Pericardium fibroblast (primary cell): ENCODE results near the gene ELP5. TPM values are rescaled to one million over a fixed set of nuclear protein-coding genes. Genes with fewer than 3 reads are reported as not detected.

Experiments
- total RNA-seq: library from RNA; depleted of rRNA; stranded (reverse); fragments of >200 nt; gene quantifications from 2 replicates; pipeline ENCODE4 v1.2.3, GENCODE V29; 2015

Gene ELP5, protein sequence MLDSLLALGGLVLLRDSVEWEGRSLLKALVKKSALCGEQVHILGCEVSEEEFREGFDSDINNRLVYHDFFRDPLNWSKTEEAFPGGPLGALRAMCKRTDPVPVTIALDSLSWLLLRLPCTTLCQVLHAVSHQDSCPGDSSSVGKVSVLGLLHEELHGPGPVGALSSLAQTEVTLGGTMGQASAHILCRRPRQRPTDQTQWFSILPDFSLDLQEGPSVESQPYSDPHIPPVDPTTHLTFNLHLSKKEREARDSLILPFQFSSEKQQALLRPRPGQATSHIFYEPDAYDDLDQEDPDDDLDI
- 24.4 and 27.7 TPM in 2 replicates for total RNA-seq

DNA sequence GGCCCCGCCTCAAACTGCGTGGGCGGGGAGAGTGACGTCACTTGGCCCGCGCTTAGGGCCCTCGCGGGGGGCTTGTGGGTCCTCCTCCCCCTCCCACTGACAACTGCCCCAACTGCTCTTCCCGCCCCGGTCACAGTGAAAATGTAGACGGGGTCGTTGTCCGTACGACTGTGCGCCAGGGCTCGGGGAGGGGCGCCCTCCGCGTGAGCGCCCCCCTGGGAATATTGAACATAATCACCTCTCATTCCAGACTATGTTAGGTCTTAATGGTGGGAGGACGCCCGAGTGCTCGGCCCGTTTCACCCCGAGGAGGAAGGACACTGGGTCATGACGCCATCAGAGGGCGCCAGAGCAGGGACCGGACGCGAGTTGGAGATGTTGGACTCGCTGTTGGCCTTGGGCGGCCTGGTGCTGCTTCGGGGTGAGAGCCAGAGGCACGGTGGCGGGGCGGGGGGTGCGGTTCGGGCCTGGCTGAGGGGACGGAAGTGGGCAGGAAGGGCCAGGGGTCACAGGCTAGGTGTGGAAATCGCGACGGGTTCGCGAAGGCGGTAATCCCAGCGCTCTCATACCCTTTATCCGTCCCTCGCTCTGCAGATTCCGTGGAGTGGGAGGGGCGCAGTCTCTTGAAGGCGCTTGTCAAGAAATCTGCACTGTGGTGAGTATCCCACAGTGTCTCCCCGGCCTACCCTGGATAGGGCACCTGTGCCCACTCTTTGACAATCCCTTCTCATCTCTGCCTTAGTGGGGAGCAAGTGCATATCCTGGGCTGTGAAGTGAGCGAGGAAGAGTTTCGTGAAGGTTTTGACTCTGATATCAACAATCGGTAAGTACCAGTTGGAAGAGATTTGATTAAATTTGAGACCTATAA is at the start of gene ELP5:
Gene ELP5, plus strand, starts transcription at position 40 of the 868 bp plus-strand sequence. Its CDS starts 336 bp downstream, at position 376.

DNA sequence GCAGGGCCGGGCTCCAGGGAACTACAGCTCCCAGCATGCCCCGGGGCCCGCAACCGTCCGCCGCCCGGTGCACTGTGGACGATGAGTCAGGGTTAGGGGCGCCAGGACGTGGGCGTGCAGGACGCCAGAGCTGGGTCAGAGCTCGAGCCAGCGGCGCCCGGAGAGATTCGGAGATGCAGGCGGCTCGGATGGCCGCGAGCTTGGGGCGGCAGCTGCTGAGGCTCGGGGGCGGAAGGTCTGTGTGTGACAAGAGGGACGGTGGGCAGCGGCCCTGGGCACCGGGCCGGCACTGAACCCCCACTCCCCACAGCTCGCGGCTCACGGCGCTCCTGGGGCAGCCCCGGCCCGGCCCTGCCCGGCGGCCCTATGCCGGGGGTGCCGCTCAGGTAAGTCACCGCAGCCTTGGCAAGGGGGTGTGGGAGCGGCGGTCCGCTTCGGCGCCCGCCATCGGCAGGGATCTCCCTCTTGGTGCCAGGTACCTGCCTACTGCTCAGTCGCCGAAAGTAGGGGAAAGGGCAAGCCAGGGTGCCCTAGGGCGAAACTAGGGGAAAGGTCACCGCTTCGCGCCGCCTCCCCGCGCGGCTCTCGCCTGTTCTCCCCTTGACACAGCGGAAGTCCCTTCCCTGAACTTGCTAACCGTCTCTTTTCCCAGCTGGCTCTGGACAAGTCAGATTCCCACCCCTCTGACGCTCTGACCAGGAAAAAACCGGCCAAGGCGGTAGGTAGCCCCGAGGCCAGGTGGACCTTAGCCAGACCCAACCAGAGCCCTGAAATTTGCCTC is 32.0 kb upstream of the ELP5 start, which contains the start of the genes ACADVL and DLG4:
Gene ACADVL, plus strand, starts transcription at position 127 of the 781 bp plus-strand sequence. Its CDS starts 47 bp downstream, at position 174.
Gene DLG4, minus strand, starts transcription at position 25 of the 781 bp plus-strand sequence.

GRCh38 chr17:7234083-7234951 is 17.7 kb upstream of the ELP5 start, which contains the start of gene DVL2:
DVL2 (minus strand) TSS chr17:7234517; CDS start chr17:7234262, 255 bp downstream.

GRCh38 chr17:7239091-7240027 is 12.7 kb upstream of the ELP5 start, which contains the start of gene PHF23:
PHF23 (minus strand) TSS chr17:7239457; CDS start chr17:7239279, 178 bp downstream.

GRCh38 chr17:7241783-7242716 is 10.0 kb upstream of the ELP5 start, which contains the start of gene GABARAP:
GABARAP (minus strand) TSS chr17:7242449; CDS start chr17:7242330, 119 bp downstream.

DNA sequence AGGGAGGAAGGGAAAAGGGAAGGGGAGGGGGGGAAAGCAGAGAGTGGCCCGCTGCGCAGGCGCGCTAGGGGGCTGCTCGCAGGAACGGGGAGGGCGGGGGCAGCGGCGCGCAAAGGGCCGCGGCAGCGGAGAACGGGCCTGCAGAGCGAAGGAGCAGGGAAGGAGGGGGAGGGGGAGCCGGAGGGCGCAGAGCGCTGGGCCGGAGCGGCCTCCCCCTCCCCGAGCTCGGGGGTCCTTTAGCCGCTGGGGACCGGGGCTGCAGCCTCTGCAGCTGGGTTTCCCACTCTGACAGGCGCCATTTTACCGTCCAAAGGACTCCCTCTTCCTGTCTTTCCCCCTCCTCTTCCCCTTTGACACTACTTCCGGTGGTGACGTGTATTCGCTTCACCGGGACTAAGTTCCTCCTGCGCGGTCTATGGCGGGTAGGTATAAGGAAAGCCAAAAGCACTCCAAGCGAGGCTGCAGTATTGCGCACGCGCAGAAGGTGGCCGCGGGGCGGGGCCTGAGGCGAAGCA is 297 bp upstream of the ELP5 start, which contains the start of gene CTDNEP1:
Gene CTDNEP1, minus strand, starts transcription at position 74 of the 515 bp plus-strand sequence. CDS start 438 bp downstream, outside the sequence.

GRCh38 chr17:7262192-7262934 is 10.3 kb downstream of the ELP5 start, which contains the start of gene CLDN7:
CLDN7 (minus strand) TSS chr17:7262478; CDS start chr17:7262043, 435 bp downstream.

GRCh38 chr17:7281074-7281952 is 29.3 kb downstream of the ELP5 start, which contains the start of gene SLC2A4:
SLC2A4 (plus strand) TSS chr17:7281718; CDS start chr17:7281935, 217 bp downstream.

DNA sequence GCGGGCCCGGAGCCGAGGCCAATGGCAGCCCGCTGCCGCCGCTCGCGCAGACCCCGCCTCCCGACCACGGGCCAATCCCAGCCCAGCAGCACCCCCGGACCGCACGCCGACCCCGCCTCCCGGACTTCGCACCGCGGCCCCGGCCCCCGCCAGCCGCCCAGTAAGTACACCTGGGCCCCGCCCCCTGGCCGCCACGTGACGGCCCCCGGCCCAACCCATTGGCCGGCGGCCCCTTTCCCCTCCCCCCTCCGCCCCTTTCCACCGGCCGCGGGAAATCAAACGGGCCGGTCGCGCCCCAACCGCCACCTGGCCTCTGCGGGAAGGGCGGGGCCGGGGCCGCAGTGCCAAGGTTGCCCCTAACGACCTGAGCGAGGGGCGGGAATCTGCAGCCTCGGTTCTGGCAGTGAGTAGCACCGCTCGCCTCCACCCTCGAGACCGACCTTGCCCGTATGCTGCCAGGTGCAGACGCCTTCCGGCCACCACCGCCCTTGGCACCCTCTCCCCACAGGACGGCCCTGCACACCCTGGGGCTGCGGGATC is 42.7 kb downstream of the ELP5 start, which contains the start of gene YBX2:
Gene YBX2, minus strand, starts transcription at position 26 of the 540 bp plus-strand sequence. CDS start 139 bp downstream, outside the sequence.

GRCh38 chr17:7306911-7307685 is 55.1 kb downstream of the ELP5 start, which contains the start of gene EIF5A:
EIF5A (plus strand) TSS chr17:7307628; CDS start chr17:7309636, 2,008 bp downstream.

Other genes starting within 250 kb of the ELP5 start
- gene RNASEK, start 239.6 kb upstream of the ELP5 start, total RNA-seq: 263 and 289 TPM in 2 replicates
- 0.35 and 2.2 TPM in 2 replicates for gene BCL6B, start 229.2 kb upstream of the ELP5 start, total RNA-seq
- 0.17 and 1.2 TPM in 2 replicates for gene SLC16A13, start 216.2 kb upstream of the ELP5 start, total RNA-seq
- gene SLC16A11, start 208.1 kb upstream of the ELP5 start, total RNA-seq: 0.60 TPM in 1 of 2 replicates, not detected in the other
- gene CLEC10A, start 172.0 kb upstream of the ELP5 start, total RNA-seq: not detected in 2 replicates
- gene ASGR2, start 137.4 kb upstream of the ELP5 start, total RNA-seq: not detected in 2 replicates
- 0.35 and 0.85 TPM in 2 replicates for gene ASGR1, start 72.8 kb upstream of the ELP5 start, total RNA-seq
- gene DLG4, start 32.4 kb upstream of the ELP5 start, total RNA-seq: 8.5 and 13.6 TPM in 2 replicates
- gene ACADVL, start 32.3 kb upstream of the ELP5 start, total RNA-seq: 194 and 234 TPM in 2 replicates
- gene DVL2, start 17.7 kb upstream of the ELP5 start, total RNA-seq: 61.8 and 63.7 TPM in 2 replicates
- 37.1 and 52.7 TPM in 2 replicates for gene PHF23, start 12.8 kb upstream of the ELP5 start, total RNA-seq
- gene GABARAP, start 9.8 kb upstream of the ELP5 start, total RNA-seq: 916 and 1,059 TPM in 2 replicates
- gene CTDNEP1, start 481 bp upstream of the ELP5 start, total RNA-seq: 56.2 and 97.6 TPM in 2 replicates
- gene CLDN7, start 10.3 kb downstream of the ELP5 start, total RNA-seq: 0.17 and 1.3 TPM in 2 replicates
- 0.23 TPM in 1 of 2 replicates, not detected in the other for gene SLC2A4, start 29.5 kb downstream of the ELP5 start, total RNA-seq
- gene YBX2, start 42.4 kb downstream of the ELP5 start, total RNA-seq: 0.60 TPM in 1 of 2 replicates, not detected in the other
- gene EIF5A, start 55.4 kb downstream of the ELP5 start, total RNA-seq: 327 and 351 TPM in 2 replicates
- 65.2 and 92.2 TPM in 2 replicates for gene GPS2, start 63.1 kb downstream of the ELP5 start, total RNA-seq
- gene NEURL4, start 77.1 kb downstream of the ELP5 start, total RNA-seq: 8.9 and 13.0 TPM in 2 replicates
- 0.34 TPM in 1 of 2 replicates, not detected in the other for gene ACAP1, start 84.3 kb downstream of the ELP5 start, total RNA-seq
- gene KCTD11, start 99.9 kb downstream of the ELP5 start, total RNA-seq: 17.2 and 24.3 TPM in 2 replicates
- not detected in 2 replicates for gene TMEM95, start 102.9 kb downstream of the ELP5 start, total RNA-seq
- 0.09 and 0.47 TPM in 2 replicates for gene TNK1, start 128.9 kb downstream of the ELP5 start, total RNA-seq
- 45.7 and 72.9 TPM in 2 replicates for gene PLSCR3, start 142.3 kb downstream of the ELP5 start, total RNA-seq
- 83.2 and 132 TPM in 2 replicates for gene TMEM256, start 151.9 kb downstream of the ELP5 start, total RNA-seq
- 13.5 and 18.6 TPM in 2 replicates for gene NLGN2, start 155.6 kb downstream of the ELP5 start, total RNA-seq
- not detected in 2 replicates for gene SPEM1, start 168.1 kb downstream of the ELP5 start, total RNA-seq
- not detected in 2 replicates for gene SPEM2, start 173.4 kb downstream of the ELP5 start, total RNA-seq
- not detected in 2 replicates for gene SPEM3, start 176.6 kb downstream of the ELP5 start, total RNA-seq
- 1.3 and 2.4 TPM in 2 replicates for gene TMEM102, start 183.2 kb downstream of the ELP5 start, total RNA-seq
- gene FGF11, start 187.3 kb downstream of the ELP5 start, total RNA-seq: 0.43 and 2.0 TPM in 2 replicates
- 3.7 and 6.7 TPM in 2 replicates for gene CHRNB1, start 192.8 kb downstream of the ELP5 start, total RNA-seq
- gene ZBTB4, start 227.4 kb downstream of the ELP5 start, total RNA-seq: 25.4 and 29.3 TPM in 2 replicates
- gene SLC35G6, start 229.2 kb downstream of the ELP5 start, total RNA-seq: not detected in 2 replicates
- gene POLR2A, start 232.2 kb downstream of the ELP5 start, total RNA-seq: 35.5 and 50.7 TPM in 2 replicates